Keratinocyte (primary cell): ENCODE measurements around the gene EPHA10.

Experiments
- EZH2 ChIP-seq: IDR thresholded peaks from one replicate; pipeline ENCODE4 v1.6.1; 2012; ENCODE audit warnings: inconsistent platforms, mild to moderate bottlenecking, low read length, moderate library complexity
- TF ChIP-seq, protein P1 (sequence below), 3 experiments: IDR thresholded peaks in 1 of 3; conservative IDR thresholded peaks in 1 of 3; optimal IDR thresholded peaks in 1 of 3; 2 replicates in 2 of 3; 3 replicates in 1 of 3; pipeline versions ENCODE3 to v1.5.1; 2011; ENCODE audit warnings: low read length in 3 of 3, mild to moderate bottlenecking in 3 of 3, moderate library complexity in 2 of 3, control low read depth in 1 of 3, inconsistent platforms in 1 of 3; ENCODE audit not compliant: insufficient read depth in 2 of 3; ENCODE audit errors: extremely low read depth in 1 of 3

DNA sequence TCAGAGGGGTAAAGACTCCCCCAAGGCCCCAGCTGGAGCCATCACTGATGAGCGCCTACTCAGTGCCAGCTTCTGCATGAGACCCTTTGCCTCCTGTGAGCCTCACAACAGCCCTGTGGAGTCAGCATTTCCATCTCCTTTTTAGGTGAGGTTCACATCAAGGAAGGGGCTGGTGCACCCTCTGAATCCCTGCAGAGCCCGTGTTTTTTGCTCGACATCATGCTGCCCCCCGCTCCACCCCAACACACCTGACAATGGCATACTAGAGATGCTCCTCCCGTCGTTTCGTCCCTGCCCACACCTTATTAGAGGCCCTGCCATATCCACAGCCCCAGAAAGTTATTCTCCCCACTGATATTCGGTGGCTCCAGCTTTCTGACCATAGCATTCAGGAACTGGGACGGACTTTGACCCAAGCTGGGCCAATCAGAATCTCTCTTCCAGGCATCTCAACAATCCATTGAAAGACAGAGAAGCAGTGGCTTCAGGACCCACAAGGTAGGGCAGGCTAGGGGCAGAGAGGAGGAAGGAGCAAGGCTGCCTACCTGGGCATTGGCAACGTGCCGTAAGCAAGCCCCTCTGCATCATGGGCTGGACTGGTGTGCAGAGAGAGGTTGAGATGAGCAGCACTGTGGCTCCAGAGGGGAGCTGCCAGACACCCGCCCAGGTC, 32.7 kb downstream of the EPHA10 start:
- TF ChIP-seq, protein P1, sequence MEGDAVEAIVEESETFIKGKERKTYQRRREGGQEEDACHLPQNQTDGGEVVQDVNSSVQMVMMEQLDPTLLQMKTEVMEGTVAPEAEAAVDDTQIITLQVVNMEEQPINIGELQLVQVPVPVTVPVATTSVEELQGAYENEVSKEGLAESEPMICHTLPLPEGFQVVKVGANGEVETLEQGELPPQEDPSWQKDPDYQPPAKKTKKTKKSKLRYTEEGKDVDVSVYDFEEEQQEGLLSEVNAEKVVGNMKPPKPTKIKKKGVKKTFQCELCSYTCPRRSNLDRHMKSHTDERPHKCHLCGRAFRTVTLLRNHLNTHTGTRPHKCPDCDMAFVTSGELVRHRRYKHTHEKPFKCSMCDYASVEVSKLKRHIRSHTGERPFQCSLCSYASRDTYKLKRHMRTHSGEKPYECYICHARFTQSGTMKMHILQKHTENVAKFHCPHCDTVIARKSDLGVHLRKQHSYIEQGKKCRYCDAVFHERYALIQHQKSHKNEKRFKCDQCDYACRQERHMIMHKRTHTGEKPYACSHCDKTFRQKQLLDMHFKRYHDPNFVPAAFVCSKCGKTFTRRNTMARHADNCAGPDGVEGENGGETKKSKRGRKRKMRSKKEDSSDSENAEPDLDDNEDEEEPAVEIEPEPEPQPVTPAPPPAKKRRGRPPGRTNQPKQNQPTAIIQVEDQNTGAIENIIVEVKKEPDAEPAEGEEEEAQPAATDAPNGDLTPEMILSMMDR (optimal IDR thresholded peaks at IDR 0.05 in 1 of 3, IDR thresholded peaks at IDR 0.05 in 1 of 3, conservative IDR thresholded peaks at IDR 0.05 in 1 of 3; ENCODE audit: extremely low read depth in 1 of 3, insufficient read depth in 2 of 3, low read length in 3 of 3): no peak
- TF ChIP-seq EZH2: no peak
